ENCODE measurements around the gene DNAI2.

DNAI2 gene

GRCh38 chr17:74335529-74336062 is 61.6 kb downstream of the DNAI2 start:
- no peaks in the 10 kb centered on the region for H3K27me3 ChIP-seq (ENCODE audit: insufficient read depth, low read length, poor library complexity, severe bottlenecking)
- TF ChIP-seq, protein P1, sequence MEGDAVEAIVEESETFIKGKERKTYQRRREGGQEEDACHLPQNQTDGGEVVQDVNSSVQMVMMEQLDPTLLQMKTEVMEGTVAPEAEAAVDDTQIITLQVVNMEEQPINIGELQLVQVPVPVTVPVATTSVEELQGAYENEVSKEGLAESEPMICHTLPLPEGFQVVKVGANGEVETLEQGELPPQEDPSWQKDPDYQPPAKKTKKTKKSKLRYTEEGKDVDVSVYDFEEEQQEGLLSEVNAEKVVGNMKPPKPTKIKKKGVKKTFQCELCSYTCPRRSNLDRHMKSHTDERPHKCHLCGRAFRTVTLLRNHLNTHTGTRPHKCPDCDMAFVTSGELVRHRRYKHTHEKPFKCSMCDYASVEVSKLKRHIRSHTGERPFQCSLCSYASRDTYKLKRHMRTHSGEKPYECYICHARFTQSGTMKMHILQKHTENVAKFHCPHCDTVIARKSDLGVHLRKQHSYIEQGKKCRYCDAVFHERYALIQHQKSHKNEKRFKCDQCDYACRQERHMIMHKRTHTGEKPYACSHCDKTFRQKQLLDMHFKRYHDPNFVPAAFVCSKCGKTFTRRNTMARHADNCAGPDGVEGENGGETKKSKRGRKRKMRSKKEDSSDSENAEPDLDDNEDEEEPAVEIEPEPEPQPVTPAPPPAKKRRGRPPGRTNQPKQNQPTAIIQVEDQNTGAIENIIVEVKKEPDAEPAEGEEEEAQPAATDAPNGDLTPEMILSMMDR (conservative IDR thresholded peaks at IDR 0.05; ENCODE audit: low read length) = no peak
- no peak for TF ChIP-seq EZH2phosphoT487 (IDR thresholded peaks at IDR 0.05; ENCODE audit: borderline replicate concordance)

GRCh38 chr17:74336307-74336706 is 62.3 kb downstream of the DNAI2 start:
- no peak overlapping the region for H3K4me2 ChIP-seq (ENCODE audit: low read depth, low read length, poor library complexity, severe bottlenecking)
- H3K9ac ChIP-seq (ENCODE audit: low read depth, low read length, poor library complexity, severe bottlenecking) = no peak overlapping the region
- no peaks in the 10 kb centered on the region for H3K9me3 ChIP-seq (ENCODE audit: insufficient read depth, low read depth, low read length)
- no peak overlapping the region for H3K4me3 ChIP-seq (ENCODE audit: low read length, poor library complexity, severe bottlenecking)
- no peaks in the 10 kb centered on the region for H3K79me2 ChIP-seq (ENCODE audit: insufficient read depth, low read length)
- H3K36me3 ChIP-seq (ENCODE audit: insufficient read depth, low read length) = no peaks in the 10 kb centered on the region
- no peaks in the 10 kb centered on the region for H4K20me1 ChIP-seq (ENCODE audit: insufficient read depth, low read length, poor library complexity, severe bottlenecking)
- H3F3A ChIP-seq (ENCODE audit: low read depth) = no peaks in the 10 kb centered on the region
- no peaks in the 10 kb centered on the region for H3K27me3 ChIP-seq (ENCODE audit: insufficient read depth, low read length, poor library complexity, severe bottlenecking)
- H3K4me1 ChIP-seq (ENCODE audit: insufficient read depth, low read length, poor library complexity, severe bottlenecking) = no peaks in the 10 kb centered on the region
- no peak for TF ChIP-seq EZH2phosphoT487 (IDR thresholded peaks at IDR 0.05; ENCODE audit: borderline replicate concordance)
- TF ChIP-seq, protein P1 (conservative IDR thresholded peaks at IDR 0.05; ENCODE audit: low read length) = no peak
- H3K9me2 ChIP-seq (replicated peaks; ENCODE audit: low read depth, low read length) = no peaks in the 10 kb centered on the region
- no peak overlapping the region for H2AFZ ChIP-seq (ENCODE audit: low read length)

More at GRCh38 chr17:74335529-74336062, 61.6 kb downstream of the DNAI2 start:
- Histone ChIP-seq H2AFZ (ENCODE audit: low read length) (no peak overlapping the region), H3K9me3 (ENCODE audit: insufficient read depth, low read depth, low read length) (no peaks in the 10 kb centered on the region), H3K9ac (ENCODE audit: low read depth, low read length, poor library complexity, severe bottlenecking) (no peak overlapping the region), H3K36me3 (ENCODE audit: insufficient read depth, low read length) (no peaks in the 10 kb centered on the region), H3K4me3 (ENCODE audit: low read length, poor library complexity, severe bottlenecking) (no peak overlapping the region), H3F3A (ENCODE audit: low read depth) (no peaks in the 10 kb centered on the region), H3K9me2 (replicated peaks; ENCODE audit: low read depth, low read length) (no peaks in the 10 kb centered on the region), H3K4me1 (ENCODE audit: insufficient read depth, low read length, poor library complexity, severe bottlenecking) (no peaks in the 10 kb centered on the region), H4K20me1 (ENCODE audit: insufficient read depth, low read length, poor library complexity, severe bottlenecking) (no peaks in the 10 kb centered on the region), H3K4me2 (ENCODE audit: low read depth, low read length, poor library complexity, severe bottlenecking) (no peak overlapping the region), H3K79me2 (ENCODE audit: insufficient read depth, low read length) (no peaks in the 10 kb centered on the region)

- Histone ChIP-seq H3K9ac (ENCODE audit: low read depth, low read length, poor library complexity, severe bottlenecking) (no peak overlapping the region), H3K27me3 (ENCODE audit: insufficient read depth, low read length, poor library complexity, severe bottlenecking) (no peaks in the 10 kb centered on the region), H3K36me3 (ENCODE audit: insufficient read depth, low read length) (no peaks in the 10 kb centered on the region), H4K20me1 (ENCODE audit: insufficient read depth, low read length, poor library complexity, severe bottlenecking) (no peaks in the 10 kb centered on the region), H3K4me2 (ENCODE audit: low read depth, low read length, poor library complexity, severe bottlenecking) (no peak overlapping the region), H3K4me3 (ENCODE audit: low read length, poor library complexity, severe bottlenecking) (no peak overlapping the region), H3F3A (ENCODE audit: low read depth) (no peaks in the 10 kb centered on the region), H3K9me2 (replicated peaks; ENCODE audit: low read depth, low read length) (no peaks in the 10 kb centered on the region), H3K4me1 (ENCODE audit: insufficient read depth, low read length, poor library complexity, severe bottlenecking) (no peaks in the 10 kb centered on the region), H2AFZ (ENCODE audit: low read length) (no peak overlapping the region), H3K79me2 (ENCODE audit: insufficient read depth, low read length) (no peaks in the 10 kb centered on the region), H3K9me3 (ENCODE audit: insufficient read depth, low read depth, low read length) (no peaks in the 10 kb centered on the region)
- TF ChIP-seq, protein P1 (conservative IDR thresholded peaks at IDR 0.05; ENCODE audit: low read length) = no peak
- no peak for TF ChIP-seq EZH2phosphoT487 (IDR thresholded peaks at IDR 0.05; ENCODE audit: borderline replicate concordance)
Observed at GRCh38 chr17:74337834-74338500, 63.9 kb downstream of the DNAI2 start.

All from Loucy (cell line).